DOHH2 (cell line): ENCODE data around the gene KIAA1549.

Experiments used
- H3F3A ChIP-seq: fragments of 200-600 bp; sonication (generic), shearing (Covaris generic); 2 replicates; pipeline ENCODE4 v1.6.0; 2016; ENCODE audit warnings: antibody characterized with exemption, mild to moderate bottlenecking; ENCODE audit not compliant: control insufficient read depth, insufficient read depth
- H3K27ac ChIP-seq: fragments of 200-600 bp; sonication (generic); 2 replicates; pipeline ENCODE4 v1.5.1; 2014; ENCODE audit warnings: low read depth, mild to moderate bottlenecking, low read length, moderate library complexity
- H3K27me3 ChIP-seq: fragments of 200-600 bp; sonication (generic); 2 replicates; pipeline ENCODE4 v1.6.1; 2014; ENCODE audit warnings: mild to moderate bottlenecking, low read length, mixed read lengths; ENCODE audit not compliant: control insufficient read depth
- H3K36me3 ChIP-seq: fragments of 200-600 bp; sonication (generic); 2 replicates; pipeline ENCODE4 v1.6.1; 2014; ENCODE audit warnings: mild to moderate bottlenecking, low read length, moderate library complexity, mixed read lengths; ENCODE audit not compliant: control insufficient read depth
- H3K4me1 ChIP-seq: fragments of 200-600 bp; sonication (generic); 2 replicates; pipeline ENCODE4 v1.6.1; 2014; ENCODE audit warnings: mild to moderate bottlenecking, low read length, mixed read lengths; ENCODE audit not compliant: control insufficient read depth
- H3K4me2 ChIP-seq: fragments of 200-600 bp; sonication (generic); 2 replicates; pipeline ENCODE4 v1.6.0; 2014; ENCODE audit warnings: mild to moderate bottlenecking, low read length, moderate library complexity
- H3K4me3 ChIP-seq: fragments of 200-600 bp; sonication (generic); 2 replicates; pipeline ENCODE4 v1.5.1; 2014; ENCODE audit warnings: mild to moderate bottlenecking, low read length, mixed read lengths
- H3K79me2 ChIP-seq: fragments of 200-600 bp; sonication (generic); 2 replicates; pipeline ENCODE4 v1.6.1; 2014; ENCODE audit warnings: mild to moderate bottlenecking, low read length, mixed read lengths; ENCODE audit not compliant: control insufficient read depth
- H3K9me2 ChIP-seq: fragments of 200-600 bp; sonication (generic); replicated peaks from 2 replicates; pipeline ENCODE4 v1.6.1; 2014; ENCODE audit warnings: mild to moderate bottlenecking, low read length, mixed read lengths; ENCODE audit not compliant: control insufficient read depth
- H3K9me3 ChIP-seq: fragments of 200-600 bp; sonication (generic); 2 replicates; pipeline ENCODE4 v1.6.1; 2014; ENCODE audit warnings: antibody characterized with exemption, low read length, mixed read lengths; ENCODE audit not compliant: control insufficient read depth, insufficient read depth
- H4K20me1 ChIP-seq: fragments of 200-600 bp; sonication (generic); 2 replicates; pipeline ENCODE4 v1.6.0; 2014; ENCODE audit warnings: low read depth, mild to moderate bottlenecking, antibody characterized with exemption, low read length, moderate library complexity; ENCODE audit not compliant: control insufficient read depth, insufficient read depth
- CTCF ChIP-seq: fragments of 200-600 bp; sonication (generic); IDR thresholded peaks from one replicate; pipeline ENCODE4 v1.5.1; 2014; ENCODE audit warnings: antibody characterized with exemption, mild to moderate bottlenecking, low read depth, low read length; ENCODE audit not compliant: poor library complexity, severe bottlenecking
- EZH2phosphoT487 ChIP-seq: fragments of 200-600 bp; sonication (generic); IDR thresholded peaks from 2 replicates; pipeline ENCODE4 v1.6.1; 2017; ENCODE audit warnings: borderline replicate concordance, mild to moderate bottlenecking, antibody characterized with exemption, low read length, moderate library complexity, mixed read lengths

Gene KIAA1549

GRCh38 chr7:138863931-138864330 lies 117.3 kb downstream of the KIAA1549 start:
- H3K4me1 ChIP-seq = 0 out of 2 replicates have a peak, but pooled peaks cover 3% of the 10 kb centered on the region

DNA sequence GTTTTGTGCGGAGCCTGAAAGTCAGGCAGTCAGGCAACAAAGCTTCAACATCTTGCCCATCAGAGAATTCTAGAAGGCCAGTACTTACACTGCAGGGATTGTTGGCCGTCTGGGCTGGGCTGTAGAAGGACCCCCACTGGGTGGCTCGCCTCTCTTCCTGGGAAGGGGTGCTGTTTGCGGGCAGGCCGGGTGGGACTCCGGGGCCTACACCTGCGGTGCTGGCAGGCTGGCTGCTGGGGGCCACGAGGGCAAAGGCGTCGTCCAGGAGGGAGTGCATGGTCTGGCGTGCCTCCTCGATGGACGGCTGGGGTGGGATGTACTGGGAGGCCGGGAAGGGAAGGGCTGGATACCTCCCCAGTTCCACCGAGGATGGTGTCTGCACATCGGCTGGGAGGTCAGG lies 120.1 kb downstream of the KIAA1549 start:
- H3K36me3 ChIP-seq = no peaks in the 10 kb centered on the region
- no peak for TF ChIP-seq EZH2phosphoT487
- TF ChIP-seq CTCF = no peak
- no peak overlapping the region for H3K4me3 ChIP-seq
- no peaks in the 10 kb centered on the region for H3K9me2 ChIP-seq
- H3K27ac ChIP-seq = no peak overlapping the region
- H3K79me2 ChIP-seq = no peaks in the 10 kb centered on the region
- no peaks in the 10 kb centered on the region for H3K27me3 ChIP-seq
- H3K4me1 ChIP-seq = 0 out of 2 replicates have a peak, but pooled peaks cover under 1% of the 10 kb centered on the region
- H3K4me2 ChIP-seq = no peak overlapping the region
- H3K9me3 ChIP-seq = no peaks in the 10 kb centered on the region
- H4K20me1 ChIP-seq = no peaks in the 10 kb centered on the region
- H3F3A ChIP-seq = no peaks in the 10 kb centered on the region

More at GRCh38 chr7:138863931-138864330, 117.3 kb downstream of the KIAA1549 start:
- TF ChIP-seq CTCF (no peak), EZH2phosphoT487 (no peak)
- Histone ChIP-seq H4K20me1 (no peaks in the 10 kb centered on the region), H3F3A (no peaks in the 10 kb centered on the region), H3K4me2 (no peak overlapping the region), H3K9me2 (no peaks in the 10 kb centered on the region), H3K79me2 (no peaks in the 10 kb centered on the region), H3K27ac (no peak overlapping the region), H3K27me3 (no peaks in the 10 kb centered on the region), H3K4me3 (no peak overlapping the region), H3K36me3 (no peaks in the 10 kb centered on the region), H3K9me3 (no peaks in the 10 kb centered on the region)

- Histone ChIP-seq H3K4me1 (no peaks in the 10 kb centered on the region), H4K20me1 (no peaks in the 10 kb centered on the region), H3K4me2 (no peak overlapping the region), H3K9me2 (no peaks in the 10 kb centered on the region), H3K79me2 (no peaks in the 10 kb centered on the region), H3F3A (no peaks in the 10 kb centered on the region), H3K36me3 (no peaks in the 10 kb centered on the region), H3K9me3 (no peaks in the 10 kb centered on the region), H3K27ac (no peak overlapping the region), H3K4me3 (no peak overlapping the region), H3K27me3 (peaks cover 15% of the 10 kb centered on the region; the same call in 1 of the 2 replicates)
- TF ChIP-seq EZH2phosphoT487 (no peak), CTCF (no peak)
Measured at GRCh38 chr7:138857728-138858127, 123.5 kb downstream of the KIAA1549 start.
